RWPE1 (cell line): ENCODE data around the gene HRAS.

ENCODE experiments used
- CTCF ChIA-PET: fragments of 350-600 bp; sonication (Branson Sonifier 250); formaldehyde crosslinking; extraction: SDS; loops from one replicate; lab custom pipeline; 2021; lab: Yijun Ruan, JAX
- POLR2A ChIA-PET: fragments of 400-600 bp; formaldehyde crosslinking; extraction: SDS; loops from one replicate; lab custom pipeline; 2020; ENCODE audit warnings: antibody characterized with exemption; ENCODE audit not compliant: low non-redundant PET; lab: Yijun Ruan, JAX
- DNase-seq: peaks from one replicate; pipeline ENCODE4 v3.0.0; 2012; ENCODE audit warnings: low spot score
- H3K27ac ChIP-seq: fragments of 450-650 bp; 2 replicates; pipeline ENCODE4 v1.5.1; 2017
- TF ChIP-seq, protein P1 (sequence below): fragments of 450-650 bp; conservative IDR thresholded peaks from 2 replicates; pipeline ENCODE4 v1.5.1; 2017; ENCODE audit warnings: low read depth, mild to moderate bottlenecking

HRAS gene

DNA sequence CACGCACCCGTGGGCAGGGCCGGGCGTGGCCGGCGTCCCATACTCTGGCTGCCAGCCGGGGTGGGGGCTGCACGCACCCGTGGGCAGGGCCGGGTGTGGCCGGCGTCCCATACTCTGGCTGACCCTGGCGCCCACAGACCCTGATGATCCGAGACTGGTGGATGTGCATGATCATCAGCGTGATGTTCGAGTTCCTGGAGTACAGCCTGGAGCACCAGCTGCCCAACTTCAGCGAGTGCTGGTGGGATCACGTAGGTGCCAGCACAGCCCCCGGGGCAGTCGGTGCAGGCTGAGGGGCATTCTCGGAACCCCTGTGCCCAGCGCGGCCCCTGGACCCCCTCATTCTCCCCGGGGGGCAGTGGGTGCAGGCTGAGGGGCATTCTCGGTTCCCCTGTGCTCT is 47.3 kb downstream of the HRAS start:
- TF ChIP-seq, protein P1, sequence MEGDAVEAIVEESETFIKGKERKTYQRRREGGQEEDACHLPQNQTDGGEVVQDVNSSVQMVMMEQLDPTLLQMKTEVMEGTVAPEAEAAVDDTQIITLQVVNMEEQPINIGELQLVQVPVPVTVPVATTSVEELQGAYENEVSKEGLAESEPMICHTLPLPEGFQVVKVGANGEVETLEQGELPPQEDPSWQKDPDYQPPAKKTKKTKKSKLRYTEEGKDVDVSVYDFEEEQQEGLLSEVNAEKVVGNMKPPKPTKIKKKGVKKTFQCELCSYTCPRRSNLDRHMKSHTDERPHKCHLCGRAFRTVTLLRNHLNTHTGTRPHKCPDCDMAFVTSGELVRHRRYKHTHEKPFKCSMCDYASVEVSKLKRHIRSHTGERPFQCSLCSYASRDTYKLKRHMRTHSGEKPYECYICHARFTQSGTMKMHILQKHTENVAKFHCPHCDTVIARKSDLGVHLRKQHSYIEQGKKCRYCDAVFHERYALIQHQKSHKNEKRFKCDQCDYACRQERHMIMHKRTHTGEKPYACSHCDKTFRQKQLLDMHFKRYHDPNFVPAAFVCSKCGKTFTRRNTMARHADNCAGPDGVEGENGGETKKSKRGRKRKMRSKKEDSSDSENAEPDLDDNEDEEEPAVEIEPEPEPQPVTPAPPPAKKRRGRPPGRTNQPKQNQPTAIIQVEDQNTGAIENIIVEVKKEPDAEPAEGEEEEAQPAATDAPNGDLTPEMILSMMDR: no peak
- ChIA-PET POLR2A (no interaction called here), CTCF (no interaction called here)
- H3K27ac ChIP-seq: peak overlapping the region; percentile 51
- DNase-seq: no peak

DNA sequence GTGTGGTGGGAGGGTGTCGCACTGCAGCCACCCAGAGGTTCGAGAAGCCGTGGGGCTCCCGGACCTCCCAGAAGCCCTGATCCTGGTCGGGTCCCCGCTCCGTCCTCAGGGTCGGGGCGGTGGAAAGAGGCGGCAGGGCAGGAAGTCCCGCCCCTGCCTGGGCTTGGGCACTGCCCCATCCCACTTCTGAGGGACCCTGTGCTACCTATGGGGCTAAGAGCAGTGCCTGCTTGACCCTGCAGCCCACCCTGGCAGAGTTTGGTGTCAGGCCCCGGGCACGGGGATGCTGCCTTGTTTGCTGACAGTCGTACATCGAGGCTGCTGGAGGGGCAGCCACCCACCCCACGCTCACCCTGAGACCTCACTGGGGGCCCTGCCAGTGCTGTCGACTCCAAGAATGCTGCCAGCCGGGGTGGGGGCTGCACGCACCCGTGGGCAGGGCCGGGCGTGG is 47.8 kb downstream of the HRAS start:
- no peak for DNase-seq
- ChIA-PET CTCF (no interaction called here), POLR2A (no interaction called here)
- TF ChIP-seq, protein P1: no peak
- peak overlapping the region; percentile 51 for H3K27ac ChIP-seq

DNA sequence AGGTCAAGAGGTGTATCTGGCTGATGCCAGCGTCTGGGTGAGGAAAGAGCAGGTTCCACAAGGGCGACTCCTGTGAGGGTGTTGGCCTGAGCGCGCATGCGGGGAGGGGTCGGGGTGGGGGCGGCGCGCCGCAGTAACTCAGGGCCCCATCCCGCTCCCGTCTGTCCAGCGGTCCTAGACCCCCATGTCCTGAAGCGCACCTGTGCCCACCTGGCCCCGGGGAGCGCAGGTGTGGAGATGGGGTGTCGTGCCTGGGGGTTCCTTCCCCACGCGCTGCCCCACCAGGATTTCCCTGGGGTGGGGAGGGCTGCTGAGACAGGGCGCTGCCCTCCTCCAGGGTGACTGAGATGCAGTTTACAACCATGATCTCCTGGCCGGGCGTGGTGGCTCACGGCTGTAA is 49.2 kb downstream of the HRAS start:
- ChIA-PET CTCF (no interaction called here), POLR2A (no interaction called here)
- DNase-seq: no peak

DNA sequence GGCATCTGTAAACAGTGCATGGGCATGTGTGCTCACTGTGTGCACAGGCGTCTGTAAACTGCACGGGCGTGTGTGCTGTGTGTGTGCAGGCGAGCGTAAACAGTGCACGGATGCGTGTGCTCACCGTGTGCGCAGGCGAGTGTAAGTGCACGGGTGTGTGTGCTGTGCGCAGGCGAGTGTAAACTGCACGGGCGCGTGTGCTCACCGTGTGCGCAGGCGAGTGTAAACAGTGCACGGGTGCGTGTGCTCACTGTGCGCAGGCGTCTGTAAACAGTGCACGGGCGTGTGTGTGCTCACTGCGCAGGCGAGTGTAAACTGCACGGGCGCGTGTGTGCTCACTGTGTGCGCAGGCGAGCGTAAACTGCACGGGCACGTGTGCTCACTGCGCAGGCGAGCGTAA is 50.8 kb downstream of the HRAS start:
- H3K27ac ChIP-seq: no peak overlapping the region
- CTCF ChIA-PET: no interaction called here
- no peak for DNase-seq
- TF ChIP-seq, protein P1: no peak
- POLR2A ChIA-PET: no interaction called here

More for the DNA sequence above, 49.2 kb downstream of the HRAS start:
- H3K27ac ChIP-seq: no peak overlapping the region
- TF ChIP-seq, protein P1: no peak
